HEK293T (cell line): ENCODE results near the gene TEAD3.

Experiments
- CTCF ChIA-PET: fragments of 350-600 bp; formaldehyde crosslinking; extraction: SDS; loops from one replicate; lab custom pipeline; 2021; ENCODE audit warnings: antibody characterized with exemption, inconsistent platforms; lab: Yijun Ruan, JAX
- POLR2A ChIA-PET: fragments of 350-600 bp; formaldehyde crosslinking; extraction: SDS; loops from one replicate; lab custom pipeline; 2020; ENCODE audit warnings: antibody characterized with exemption, inconsistent platforms; lab: Yijun Ruan, JAX
- DNase-seq: peaks from one replicate; pipeline ENCODE4 v3.0.0; 2012; ENCODE audit warnings: mixed read lengths; ENCODE audit errors: extremely low spot score
- ARNT ChIP-seq: fragments of 450-650 bp; IDR thresholded peaks from 2 replicates; pipeline ENCODE4 v1.6.1; 2017; ENCODE audit warnings: mild to moderate bottlenecking
- BHLHE40 ChIP-seq: fragments of 450-650 bp; IDR thresholded peaks from 2 replicates; pipeline ENCODE4 v1.6.1; 2016; ENCODE audit warnings: mild to moderate bottlenecking, moderate library complexity, borderline replicate concordance
- CTBP1 ChIP-seq: fragments of 450-650 bp; IDR thresholded peaks from 2 replicates; pipeline ENCODE4 v1.6.1; 2016; ENCODE audit warnings: borderline replicate concordance
- ELF4 ChIP-seq: fragments of 450-650 bp; IDR thresholded peaks from 2 replicates; pipeline ENCODE4 v1.6.1; 2017; ENCODE audit warnings: antibody characterized with exemption
- FOXA1 ChIP-seq: fragments of 450-650 bp; IDR thresholded peaks from 2 replicates; pipeline ENCODE4 v1.6.1; 2016; ENCODE audit warnings: mild to moderate bottlenecking
- FOXK2 ChIP-seq: fragments of 450-650 bp; IDR thresholded peaks from 2 replicates; pipeline ENCODE4 v1.6.1; 2016; ENCODE audit warnings: mild to moderate bottlenecking
- FOXM1 ChIP-seq: fragments of 450-650 bp; IDR thresholded peaks from 2 replicates; pipeline ENCODE4 v1.6.1; 2017; ENCODE audit warnings: mild to moderate bottlenecking, borderline replicate concordance
- HDGF ChIP-seq: fragments of 450-650 bp; IDR thresholded peaks from 2 replicates; pipeline ENCODE4 v1.6.1; 2017; ENCODE audit warnings: antibody characterized with exemption, borderline replicate concordance
- L3MBTL2 ChIP-seq: fragments of 450-650 bp; conservative IDR thresholded peaks from 2 replicates; pipeline ENCODE4 v1.6.1; 2016; ENCODE audit warnings: mild to moderate bottlenecking
- LEF1 ChIP-seq: fragments of 450-650 bp; IDR thresholded peaks from 2 replicates; pipeline ENCODE4 v1.6.1; 2017; ENCODE audit warnings: mild to moderate bottlenecking, borderline replicate concordance
- NFRKB ChIP-seq: fragments of 450-650 bp; IDR thresholded peaks from 2 replicates; pipeline ENCODE4 v1.6.1; 2016; ENCODE audit warnings: mild to moderate bottlenecking, moderate library complexity
- PKNOX1 ChIP-seq: fragments of 450-650 bp; IDR thresholded peaks from 2 replicates; pipeline ENCODE4 v1.6.1; 2016
- SP1 ChIP-seq: fragments of 450-650 bp; IDR thresholded peaks from 2 replicates; pipeline ENCODE4 v1.6.1; 2017
- SUZ12 ChIP-seq: fragments of 450-650 bp; IDR thresholded peaks from 2 replicates; pipeline ENCODE4 v1.6.1; 2016; ENCODE audit warnings: mild to moderate bottlenecking
- TARDBP ChIP-seq: fragments of 450-650 bp; IDR thresholded peaks from 2 replicates; pipeline ENCODE4 v1.6.1; 2016
- ZNF384 ChIP-seq: fragments of 450-650 bp; IDR thresholded peaks from 2 replicates; pipeline ENCODE4 v1.6.1; 2016

TEAD3 gene

GRCh38 chr6:35489995-35490791 lies 6.7 kb downstream of the TEAD3 start:
- ChIA-PET POLR2A (interaction anchor here (0.6 to 2.0 kb wide), 4 partner anchors 17 to 1869 kb away, joined by 3 to 8 read pairs (median 5); no protein-coding TSS in a partner anchor), CTCF (no interaction called here)
- no peak for TF ChIP-seq FOXA1
- DNase-seq, result no peak

- ChIA-PET CTCF (no interaction called here), POLR2A (interaction anchor here (0.7 to 1.7 kb wide), 2 partner anchors 16 to 18 kb away, joined by 3 to 8 read pairs; no protein-coding TSS in a partner anchor)
- no peak for DNase-seq
- TF ChIP-seq CTBP1 (no peak), FOXA1 (no peak), L3MBTL2 (no peak), ARNT (no peak), FOXM1 (no peak), BHLHE40 (no peak)
Measured at GRCh38 chr6:35489066-35489465, 7.8 kb downstream of the TEAD3 start.

- ChIA-PET CTCF (interaction anchor here (0.6 kb wide), 1 partner anchor 1073 kb away, joined by 11 read pairs; no protein-coding TSS in a partner anchor), POLR2A (interaction anchor here (0.7 to 1.1 kb wide), 2 partner anchors 17 to 229 kb away, joined by 3 read pairs; partner anchors contain the start of gene ZNF76)
- no peak for TF ChIP-seq TARDBP
- no peak for TF ChIP-seq PKNOX1
- no peak for TF ChIP-seq NFRKB
- TF ChIP-seq HDGF, result no peak
- TF ChIP-seq L3MBTL2, result no peak
- no peak for TF ChIP-seq ZNF384
- TF ChIP-seq BHLHE40, result no peak
- TF ChIP-seq SP1, result no peak
- no peak for TF ChIP-seq LEF1
- no peak for TF ChIP-seq FOXM1
- TF ChIP-seq CTBP1, result no peak
- TF ChIP-seq ELF4, result no peak
- no peak for TF ChIP-seq SUZ12
- DNase-seq, result no peak
Measured at GRCh38 chr6:35488517-35488862, 8.4 kb downstream of the TEAD3 start.

- TF ChIP-seq PKNOX1 (no peak), LEF1 (no peak), BHLHE40 (no peak), HDGF (no peak), SP1 (no peak), ARNT (no peak), ELF4 (no peak), ZNF384 (no peak), L3MBTL2 (no peak), TARDBP (no peak), SUZ12 (no peak), FOXM1 (no peak), NFRKB (no peak), FOXK2 (no peak), CTBP1 (no peak), FOXA1 (no peak)
- CTCF ChIA-PET, result interaction anchor here (0.6 to 0.9 kb wide), 2 partner anchors 20 to 1073 kb away, joined by 3 to 11 read pairs; partner anchors contain the start of gene RPL10A
- POLR2A ChIA-PET, result interaction anchor here (0.7 to 1.1 kb wide), 2 partner anchors 17 to 228 kb away, joined by 3 read pairs; partner anchors contain the start of gene ZNF76
- no peak for DNase-seq
Measured at GRCh38 chr6:35487658-35488516, 9.0 kb downstream of the TEAD3 start.

GRCh38 chr6:35486005-35486925 lies 10.6 kb downstream of the TEAD3 start:
- ChIA-PET CTCF (no interaction called here), POLR2A (no interaction called here)
- no peak for TF ChIP-seq TARDBP
- TF ChIP-seq FOXA1, result no peak
- TF ChIP-seq LEF1, result no peak
- no peak for TF ChIP-seq SUZ12
- TF ChIP-seq NFRKB, result no peak
- no peak for TF ChIP-seq L3MBTL2
- no peak for TF ChIP-seq ARNT
- TF ChIP-seq BHLHE40, result no peak
- no peak for TF ChIP-seq PKNOX1
- no peak for TF ChIP-seq HDGF
- no peak for TF ChIP-seq ZNF384
- TF ChIP-seq SP1, result no peak
- no peak for TF ChIP-seq CTBP1
- no peak for TF ChIP-seq FOXK2
- no peak for TF ChIP-seq FOXM1
- TF ChIP-seq ELF4, result no peak
- DNase-seq, result no peak
